ENCODE measurements around the gene MAP2.

DNA sequence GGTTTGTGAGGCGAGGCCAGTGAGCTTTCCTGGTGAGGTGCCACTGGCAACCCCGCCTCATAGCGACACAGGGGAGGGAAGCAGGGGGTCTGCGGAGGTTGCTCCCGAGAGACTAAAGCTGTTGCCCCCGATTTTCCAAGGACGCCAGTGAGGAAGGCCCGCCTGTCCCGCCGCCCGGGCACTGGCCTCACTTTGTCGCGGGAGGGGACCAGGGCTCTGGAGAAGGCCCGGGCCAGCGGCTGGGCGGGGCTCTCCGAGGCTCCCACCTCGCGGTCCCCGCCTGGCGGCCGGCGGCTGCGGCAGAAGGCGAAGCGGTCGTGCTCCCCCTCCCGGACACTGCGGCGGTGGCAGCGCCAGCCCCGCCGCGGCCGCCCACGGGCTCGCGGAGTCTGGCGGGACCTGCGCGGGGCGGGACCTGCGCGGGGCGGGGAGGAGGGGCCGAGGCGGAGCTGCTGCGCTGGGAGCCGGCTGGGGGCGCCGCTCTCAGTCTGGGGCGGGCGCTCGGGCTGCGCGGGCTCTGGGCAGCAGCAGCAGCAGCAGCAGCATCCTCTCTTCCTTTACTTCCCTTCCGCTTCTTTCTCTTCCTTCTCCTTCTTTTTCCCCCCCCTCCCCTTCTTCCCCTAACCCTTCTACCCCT, at the start of gene MAP2:
- TF ChIP-seq POLR2A (IDR thresholded peaks at IDR 0.05) (peak in 1 of 4 donors; percentile 12), POLR2AphosphoS5 (IDR thresholded peaks at IDR 0.05) (peak in 2 of 3 donors; percentile 18 to 59)
- TF ChIP-seq, protein P1, sequence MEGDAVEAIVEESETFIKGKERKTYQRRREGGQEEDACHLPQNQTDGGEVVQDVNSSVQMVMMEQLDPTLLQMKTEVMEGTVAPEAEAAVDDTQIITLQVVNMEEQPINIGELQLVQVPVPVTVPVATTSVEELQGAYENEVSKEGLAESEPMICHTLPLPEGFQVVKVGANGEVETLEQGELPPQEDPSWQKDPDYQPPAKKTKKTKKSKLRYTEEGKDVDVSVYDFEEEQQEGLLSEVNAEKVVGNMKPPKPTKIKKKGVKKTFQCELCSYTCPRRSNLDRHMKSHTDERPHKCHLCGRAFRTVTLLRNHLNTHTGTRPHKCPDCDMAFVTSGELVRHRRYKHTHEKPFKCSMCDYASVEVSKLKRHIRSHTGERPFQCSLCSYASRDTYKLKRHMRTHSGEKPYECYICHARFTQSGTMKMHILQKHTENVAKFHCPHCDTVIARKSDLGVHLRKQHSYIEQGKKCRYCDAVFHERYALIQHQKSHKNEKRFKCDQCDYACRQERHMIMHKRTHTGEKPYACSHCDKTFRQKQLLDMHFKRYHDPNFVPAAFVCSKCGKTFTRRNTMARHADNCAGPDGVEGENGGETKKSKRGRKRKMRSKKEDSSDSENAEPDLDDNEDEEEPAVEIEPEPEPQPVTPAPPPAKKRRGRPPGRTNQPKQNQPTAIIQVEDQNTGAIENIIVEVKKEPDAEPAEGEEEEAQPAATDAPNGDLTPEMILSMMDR (IDR thresholded peaks at IDR 0.05): peak in 4 of 7 experiments; percentile 35 to 94 (median 80)
